HG03432 (cell line): ENCODE measurements around the gene CNOT3.

Source experiments
- ATAC-seq: cut with Tn5 transposase; IDR thresholded peaks from one replicate; pipeline ENCODE4 v1.9.1; 2021; ENCODE audit warnings: mild to moderate bottlenecking, moderate library complexity; ENCODE audit not compliant: unreplicated experiment

CNOT3 gene

DNA sequence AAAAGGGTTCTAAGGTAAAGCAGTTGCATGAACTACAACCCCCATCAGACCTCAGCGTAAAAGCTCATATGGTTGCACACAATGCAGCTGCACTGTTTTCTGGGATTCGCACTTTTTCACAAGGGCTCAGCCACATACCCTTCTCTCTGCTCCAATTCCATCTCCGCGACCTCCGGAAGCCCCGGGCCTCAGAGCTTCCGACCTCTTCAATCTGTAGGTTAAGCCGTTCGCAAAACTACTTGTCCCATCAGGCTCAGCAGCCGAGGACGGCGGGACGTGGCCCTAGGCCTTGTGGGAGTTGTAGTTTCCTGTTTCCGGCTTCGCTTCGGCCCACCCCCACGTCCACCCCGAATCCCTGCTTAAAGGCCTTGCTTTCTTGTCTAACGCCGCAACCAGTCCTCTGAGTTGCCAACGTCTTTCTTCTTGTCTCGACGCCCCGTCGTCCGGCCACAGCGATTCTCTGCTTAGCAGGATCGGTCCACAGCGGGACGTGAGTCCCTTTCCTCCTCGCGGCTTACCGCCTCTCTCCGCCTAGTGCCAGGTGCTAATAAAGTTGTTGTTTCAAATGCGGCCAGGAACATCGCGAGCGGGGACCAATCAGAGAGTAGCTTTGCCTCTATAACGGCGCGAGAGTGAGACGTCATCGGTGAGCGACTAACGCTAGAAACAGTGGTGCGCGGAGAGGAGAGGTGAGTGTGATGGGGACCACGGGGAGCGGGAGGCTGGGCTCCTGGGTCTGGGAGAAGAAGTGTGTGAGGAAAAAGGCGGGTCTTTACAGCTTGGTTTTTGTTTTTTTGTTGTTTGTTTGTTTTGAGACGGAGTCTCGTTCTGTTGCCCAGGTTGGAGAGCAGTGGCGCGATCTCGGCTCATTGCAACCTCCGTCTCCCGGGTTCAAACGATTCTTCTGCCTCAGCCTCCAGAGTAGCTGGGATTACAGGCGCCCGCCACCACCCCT, 22.2 kb upstream of the CNOT3 start, which contains the start of the genes PRPF31 and TFPT:
TSS of gene PRPF31 (plus strand) at position 646 of the 955 bp plus-strand sequence. CDS start 2,525 bp downstream, outside the sequence.
TSS of gene TFPT (minus strand) at position 549 of the 955 bp plus-strand sequence. CDS start at position 161, 388 bp downstream.
- peak; percentile 82 for ATAC-seq

DNA sequence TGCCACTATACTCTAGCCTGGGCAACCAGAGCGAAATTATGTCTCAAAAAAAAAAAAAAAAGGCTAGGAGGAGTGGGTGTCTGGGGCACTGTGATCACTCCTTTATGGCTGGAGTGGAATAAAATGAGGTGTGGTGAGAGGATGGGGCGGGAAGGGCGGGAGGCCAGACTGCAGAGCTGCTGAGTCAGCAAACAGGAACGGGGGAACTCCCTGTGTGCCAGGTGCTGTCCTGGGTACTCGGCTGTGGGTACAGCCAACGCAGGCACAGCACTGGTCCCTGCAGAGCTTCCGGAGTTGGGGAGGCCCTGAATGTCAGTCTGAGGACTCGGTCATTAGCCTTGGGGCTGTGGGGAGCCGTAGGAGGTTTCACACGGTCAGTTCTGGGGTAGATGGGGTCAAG, 16.3 kb upstream of the CNOT3 start:
- ATAC-seq: no peak

DNA sequence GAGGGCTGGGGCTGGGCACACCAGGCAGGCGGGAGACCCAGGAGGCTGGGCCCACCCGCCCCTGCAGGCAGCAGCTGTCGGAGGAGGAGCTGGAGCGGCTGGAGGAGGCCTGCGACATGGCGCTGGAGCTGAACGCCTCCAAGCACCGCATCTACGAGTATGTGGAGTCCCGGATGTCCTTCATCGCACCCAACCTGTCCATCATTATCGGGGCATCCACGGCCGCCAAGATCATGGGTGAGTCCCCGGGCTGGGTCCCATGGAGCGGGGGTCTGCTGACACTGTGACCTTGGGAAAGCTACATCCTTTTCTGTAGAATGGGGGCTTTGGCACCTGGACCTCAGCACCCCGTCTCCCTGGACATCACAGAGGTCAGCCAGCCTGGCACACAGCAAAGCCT, 13.9 kb upstream of the CNOT3 start:
- ATAC-seq: no peak

DNA sequence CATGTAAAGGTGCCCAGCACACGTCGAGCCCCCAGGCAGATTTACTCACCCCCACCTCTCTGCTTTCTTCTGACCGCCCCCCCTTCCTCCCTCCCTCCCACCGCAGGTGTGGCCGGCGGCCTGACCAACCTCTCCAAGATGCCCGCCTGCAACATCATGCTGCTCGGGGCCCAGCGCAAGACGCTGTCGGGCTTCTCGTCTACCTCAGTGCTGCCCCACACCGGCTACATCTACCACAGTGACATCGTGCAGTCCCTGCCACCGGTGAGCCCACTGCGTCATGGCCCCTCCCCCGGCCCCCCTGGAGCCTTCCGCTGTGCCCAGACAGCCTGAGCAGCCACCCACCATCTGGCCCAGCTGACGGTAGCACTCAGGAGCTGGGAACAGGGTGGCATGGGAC, 13.2 kb upstream of the CNOT3 start:
- no peak for ATAC-seq

DNA sequence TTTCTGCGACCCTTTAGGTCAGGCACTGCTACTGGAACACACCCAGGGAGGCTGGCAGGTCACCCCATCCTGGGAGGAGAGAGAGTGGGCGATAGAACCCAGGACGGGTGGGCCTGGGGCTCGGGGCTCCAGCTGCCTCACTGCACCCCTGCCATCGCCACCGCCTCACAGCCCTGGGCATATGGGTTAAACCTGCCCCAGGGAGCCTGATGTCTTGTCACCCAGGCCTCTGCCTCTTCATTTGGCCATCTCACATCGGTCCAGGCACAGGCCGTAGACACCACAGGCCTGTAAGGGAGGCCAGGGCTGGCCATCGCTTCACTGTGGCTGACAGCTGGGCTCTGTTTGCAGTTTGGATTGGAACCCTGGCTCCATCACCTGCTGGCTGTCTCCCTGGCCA, 11.8 kb upstream of the CNOT3 start:
- no peak for ATAC-seq

DNA sequence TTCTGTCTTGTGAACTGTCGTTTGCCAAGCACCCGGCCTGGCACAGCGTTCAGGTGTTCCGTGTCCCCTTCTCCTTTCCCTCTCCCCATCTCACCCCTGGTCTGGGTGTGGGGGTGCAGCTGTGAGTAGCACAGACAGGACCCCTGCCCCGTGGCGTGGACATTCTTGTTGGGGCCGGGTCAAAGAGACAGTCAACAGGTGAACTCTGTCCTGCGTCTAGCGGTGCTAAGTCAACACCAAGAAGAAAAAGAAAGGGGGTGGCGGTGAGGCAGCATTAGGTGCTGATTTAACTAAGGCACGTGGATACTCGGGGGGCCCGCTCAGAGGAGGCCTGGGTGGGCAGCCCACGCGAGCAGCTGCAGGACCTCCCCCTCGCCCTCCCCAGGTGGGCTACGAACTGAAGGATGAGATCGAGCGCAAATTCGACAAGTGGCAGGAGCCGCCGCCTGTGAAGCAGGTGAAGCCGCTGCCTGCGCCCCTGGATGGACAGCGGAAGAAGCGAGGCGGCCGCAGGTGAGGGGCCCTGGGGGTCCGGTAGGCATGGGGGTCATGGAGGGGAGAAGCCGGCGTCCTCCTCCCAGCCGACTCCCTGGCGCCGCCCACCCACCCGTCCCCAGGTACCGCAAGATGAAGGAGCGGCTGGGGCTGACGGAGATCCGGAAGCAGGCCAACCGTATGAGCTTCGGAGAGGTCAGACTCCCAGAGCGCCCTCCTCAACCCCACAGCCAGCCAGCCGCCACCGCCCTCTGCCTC, 9.7 kb upstream of the CNOT3 start:
- ATAC-seq: no peak

DNA sequence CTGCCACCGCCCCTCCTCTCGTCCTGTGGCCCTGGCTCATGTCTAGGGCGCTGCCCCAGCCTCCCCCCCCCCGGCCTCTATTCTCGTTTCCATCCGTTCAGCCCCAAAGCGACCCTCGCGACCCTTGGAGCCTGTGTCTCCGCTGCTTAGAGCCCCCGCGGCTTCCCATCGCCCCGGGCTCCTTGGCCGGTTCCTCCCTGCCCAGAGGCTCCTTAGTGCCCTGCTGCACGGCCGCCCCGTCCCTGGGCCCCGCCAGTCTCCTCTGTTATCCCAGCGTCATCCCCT, 9.2 kb upstream of the CNOT3 start:
- ATAC-seq: no peak

DNA sequence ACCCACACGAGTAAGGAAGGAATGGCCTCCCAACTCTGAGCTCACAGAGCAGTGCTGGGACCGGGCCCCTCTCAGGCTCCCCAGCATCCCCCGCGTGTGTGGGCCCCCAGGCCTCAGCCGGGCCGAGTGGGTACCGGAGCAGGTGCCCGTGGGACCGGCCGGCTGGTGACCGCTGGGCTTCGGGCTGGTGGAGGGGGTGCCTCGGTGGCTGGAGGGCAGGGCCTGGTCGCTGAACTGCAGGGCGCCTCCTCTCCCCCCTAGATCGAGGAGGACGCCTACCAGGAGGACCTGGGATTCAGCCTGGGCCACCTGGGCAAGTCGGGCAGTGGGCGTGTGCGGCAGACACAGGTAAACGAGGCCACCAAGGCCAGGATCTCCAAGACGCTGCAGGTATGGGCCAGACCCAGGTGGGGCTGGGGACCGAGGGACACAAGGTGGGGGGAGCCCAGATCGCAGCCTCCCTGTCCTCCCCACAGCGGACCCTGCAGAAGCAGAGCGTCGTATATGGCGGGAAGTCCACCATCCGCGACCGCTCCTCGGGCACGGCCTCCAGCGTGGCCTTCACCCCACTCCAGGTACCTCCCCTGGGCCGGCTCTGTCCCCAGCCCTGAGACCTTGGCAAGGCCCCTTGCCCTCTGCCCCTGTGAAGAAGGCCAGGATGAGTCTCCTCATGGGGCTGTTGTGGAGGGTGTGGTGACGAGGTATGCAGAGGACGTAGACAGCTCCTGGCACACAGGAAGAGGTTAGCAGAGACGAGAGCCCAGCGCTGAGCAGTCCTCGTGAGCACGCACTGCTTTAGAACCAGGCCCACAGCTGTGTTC, 8.6 kb upstream of the CNOT3 start:
- no peak for ATAC-seq

DNA sequence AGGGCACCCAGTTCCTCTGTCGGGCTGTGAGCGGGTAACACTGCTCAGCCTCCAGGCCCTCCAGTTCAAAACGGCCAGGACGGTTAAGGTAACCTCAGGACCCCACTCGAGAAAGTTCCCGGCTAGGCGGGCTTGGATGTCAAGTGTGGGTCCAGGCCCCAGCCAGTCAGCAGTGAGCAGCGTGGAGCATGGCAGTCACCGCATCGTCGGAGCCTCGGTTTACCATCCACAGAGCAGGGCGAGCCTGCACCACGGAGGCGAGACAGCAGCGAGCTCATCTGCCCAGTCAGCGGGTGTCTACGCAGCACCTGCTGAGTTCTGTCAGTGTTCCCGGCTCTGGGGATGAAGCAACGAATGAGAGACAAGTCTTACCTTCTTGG, 8.0 kb upstream of the CNOT3 start:
- no peak for ATAC-seq

DNA sequence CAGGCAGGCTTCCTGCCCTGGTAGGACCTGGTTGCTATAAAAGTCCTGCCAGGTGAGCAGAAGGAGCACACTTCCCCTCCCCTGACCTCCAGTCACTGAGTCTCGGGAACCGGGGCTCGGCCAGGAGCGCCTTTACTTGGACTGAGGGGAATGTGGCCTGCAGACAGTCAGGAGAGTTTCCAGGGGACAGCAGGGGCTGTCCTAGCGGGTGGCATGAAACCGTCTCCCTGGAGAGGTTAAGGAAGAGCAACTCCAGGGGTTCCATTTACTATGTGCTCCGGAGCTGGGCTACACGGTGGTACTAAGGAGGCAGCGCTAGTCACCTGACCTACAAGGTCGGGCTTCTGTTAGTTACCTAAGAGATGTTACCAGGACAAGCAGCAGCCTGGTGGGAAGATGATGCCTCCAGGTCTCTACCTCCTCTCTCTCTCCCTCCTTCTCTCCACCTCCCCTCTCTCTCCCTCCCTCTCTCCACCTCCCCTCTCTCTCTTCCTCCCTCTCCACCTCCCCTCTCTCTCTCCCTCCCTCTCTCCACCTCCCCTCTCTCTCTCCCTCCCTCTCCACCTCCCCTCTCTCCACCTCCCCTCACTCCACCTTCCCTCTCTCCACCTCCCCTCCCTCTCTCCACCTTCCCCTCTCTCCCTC, 4.1 kb upstream of the CNOT3 start:
- no peak for ATAC-seq

DNA sequence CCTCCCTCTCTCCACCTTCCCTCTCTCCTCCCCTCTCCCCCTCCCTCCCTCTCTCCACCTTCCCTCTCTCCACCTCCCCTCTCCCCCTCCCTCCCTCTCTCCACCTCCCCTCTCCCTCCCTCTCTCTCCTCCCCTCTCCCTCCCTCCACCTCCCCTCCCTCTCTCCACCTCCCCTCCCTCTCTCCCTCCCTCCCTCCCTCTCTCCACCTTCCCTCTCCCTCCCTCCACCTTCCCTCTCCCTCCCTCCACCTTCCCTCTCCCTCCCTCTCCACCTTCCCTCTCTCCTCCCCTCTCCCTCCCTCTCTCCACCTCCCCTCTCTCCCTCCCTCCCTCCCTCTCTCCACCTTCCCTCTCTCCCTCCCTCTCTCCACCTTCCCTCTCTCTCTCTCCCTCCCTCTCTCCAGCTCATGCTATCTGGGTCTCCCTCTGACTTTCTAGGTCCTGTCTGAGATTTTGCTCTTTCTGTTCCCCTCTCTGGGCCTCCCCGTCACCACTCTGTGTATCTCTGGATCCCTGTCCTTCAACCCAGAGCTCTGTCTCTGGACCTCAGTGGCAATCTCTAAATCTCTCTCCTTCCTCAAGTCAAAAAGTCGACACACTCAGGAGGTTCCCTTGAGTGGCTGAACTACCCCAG, 3.5 kb upstream of the CNOT3 start:
- no peak for ATAC-seq

DNA sequence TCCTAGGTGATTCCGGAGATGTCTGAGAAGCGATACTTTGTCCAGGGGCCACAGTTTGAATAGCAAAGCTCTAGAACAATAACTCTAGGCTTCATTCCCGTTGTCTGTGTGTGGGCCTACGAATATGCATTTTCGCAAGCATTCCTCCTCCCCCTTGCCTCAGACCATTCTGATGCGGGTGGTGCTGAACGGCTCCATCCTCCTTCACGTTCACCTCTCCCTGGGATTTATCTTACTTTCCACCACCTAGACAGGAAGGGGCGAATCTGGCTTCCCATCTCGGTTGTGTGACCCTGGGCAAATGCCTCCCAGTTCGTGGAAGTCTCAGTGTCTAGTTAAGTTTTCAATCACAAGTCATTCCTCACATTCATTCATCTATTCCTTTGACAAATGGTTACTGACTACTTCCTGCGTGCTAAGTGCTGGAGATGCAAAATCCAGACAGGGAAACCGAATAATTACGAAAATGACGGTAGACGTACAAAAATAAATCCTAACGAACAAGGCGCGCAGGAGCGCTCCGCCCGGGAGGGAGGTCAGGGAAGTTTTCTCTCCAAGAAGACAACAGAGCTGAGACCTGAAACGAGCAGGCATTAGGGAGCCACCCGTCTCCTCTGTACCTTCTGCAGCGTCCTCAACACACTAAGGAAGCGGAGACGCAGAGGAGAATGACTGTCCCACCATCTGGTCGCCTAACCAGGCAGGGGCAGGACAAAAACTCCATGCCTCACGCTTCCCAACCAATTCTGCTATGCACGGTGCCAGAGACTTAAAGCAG, 1.3 kb upstream of the CNOT3 start:
- no peak for ATAC-seq

DNA sequence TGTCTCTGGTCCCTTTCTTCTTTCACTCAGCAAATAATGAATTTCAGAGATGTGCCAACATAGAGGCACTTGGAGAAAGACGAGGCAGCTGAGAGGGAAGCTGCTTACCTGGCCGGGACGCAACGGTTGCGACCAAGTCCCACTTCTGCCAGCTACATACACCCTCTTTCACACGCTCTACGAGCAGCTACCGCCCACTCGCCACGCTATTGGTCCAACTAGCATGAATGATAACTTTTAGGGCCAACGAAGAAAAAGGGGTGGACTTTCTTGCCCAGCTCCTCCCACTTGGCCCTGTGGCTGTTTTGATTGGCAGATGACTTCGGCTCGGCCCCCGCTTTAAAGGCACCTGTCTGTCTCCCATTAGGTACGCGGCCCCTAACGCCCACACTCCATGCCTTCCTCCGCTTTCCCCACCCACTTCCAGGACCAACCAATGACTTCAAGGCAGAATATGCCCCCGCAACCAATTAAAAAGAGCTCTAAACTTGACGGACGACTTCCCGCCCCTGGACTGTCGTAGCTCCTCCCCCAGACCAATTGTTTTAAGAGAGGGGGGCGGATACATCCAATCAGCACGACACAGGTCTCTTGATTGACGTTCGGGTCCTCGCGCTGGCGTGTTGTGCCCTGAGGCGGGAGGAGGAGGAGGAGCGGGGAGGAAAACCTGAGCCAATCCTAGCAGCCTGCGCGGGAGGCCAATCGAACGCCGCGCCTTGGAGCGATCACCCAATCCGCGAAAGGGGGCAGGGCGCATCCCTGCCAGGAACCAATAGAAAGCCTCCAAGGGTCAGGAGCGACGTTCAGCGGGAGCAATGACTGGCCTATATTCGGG, 481 bp upstream of the CNOT3 start:
- peak; percentile 83 for ATAC-seq

DNA sequence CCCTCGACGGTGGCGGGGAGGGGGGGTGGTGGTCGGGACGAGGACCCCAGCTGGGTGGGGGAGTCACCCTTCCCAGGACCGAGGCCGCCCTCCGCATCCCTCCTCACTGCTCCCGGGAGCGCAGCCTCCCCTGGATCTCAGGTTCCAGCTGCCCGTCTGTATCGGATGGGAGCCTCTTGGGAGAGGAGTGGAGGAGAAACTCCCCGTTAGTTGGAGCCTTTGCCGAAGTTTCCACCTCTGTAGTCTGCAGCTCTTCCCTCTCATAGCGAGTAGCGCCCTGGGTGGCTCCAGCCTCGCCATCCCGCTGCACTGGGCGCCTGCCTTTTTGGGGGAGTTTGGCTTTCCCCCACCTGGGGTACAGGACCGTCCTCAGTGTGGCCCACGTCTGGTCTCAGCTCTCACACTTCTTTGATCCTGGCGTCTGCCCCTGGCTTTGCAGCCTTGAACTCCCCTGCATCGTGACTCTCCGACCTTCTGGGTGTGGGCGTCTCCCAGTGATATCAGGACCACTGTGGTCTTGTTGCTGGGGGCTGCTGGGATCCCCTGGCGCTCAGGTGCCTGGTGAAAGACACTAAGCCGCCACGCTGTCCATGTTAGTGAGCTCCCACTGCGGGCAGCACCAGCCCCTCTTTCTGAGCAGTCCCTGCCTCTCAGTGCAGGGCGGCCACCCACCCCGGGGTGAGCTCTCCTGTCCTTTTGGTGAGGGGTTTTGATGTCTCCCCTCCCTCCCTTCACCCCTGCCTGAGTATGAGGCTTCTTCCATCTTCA, 1.1 kb downstream of the CNOT3 start:
- ATAC-seq: no peak

DNA sequence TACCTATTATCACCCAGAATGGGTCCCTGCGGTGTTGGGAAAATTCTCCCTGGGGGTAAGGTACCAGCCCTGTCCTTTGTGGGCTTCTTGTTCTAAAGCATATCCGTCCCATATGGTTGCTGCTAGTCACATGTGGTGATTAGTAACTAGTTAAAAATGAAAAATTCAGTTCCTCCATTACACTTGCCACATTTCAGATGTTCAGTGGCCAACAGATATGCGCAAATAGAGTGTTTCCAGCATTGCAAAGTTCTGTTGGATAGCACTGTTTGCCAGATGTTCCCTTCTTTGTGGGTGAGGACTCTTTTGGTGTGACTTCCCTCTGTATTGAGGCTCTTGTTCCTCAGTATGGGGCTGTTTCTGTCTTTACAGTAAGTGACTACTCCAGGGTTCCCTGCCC, 3.8 kb downstream of the CNOT3 start:
- ATAC-seq: no peak

DNA sequence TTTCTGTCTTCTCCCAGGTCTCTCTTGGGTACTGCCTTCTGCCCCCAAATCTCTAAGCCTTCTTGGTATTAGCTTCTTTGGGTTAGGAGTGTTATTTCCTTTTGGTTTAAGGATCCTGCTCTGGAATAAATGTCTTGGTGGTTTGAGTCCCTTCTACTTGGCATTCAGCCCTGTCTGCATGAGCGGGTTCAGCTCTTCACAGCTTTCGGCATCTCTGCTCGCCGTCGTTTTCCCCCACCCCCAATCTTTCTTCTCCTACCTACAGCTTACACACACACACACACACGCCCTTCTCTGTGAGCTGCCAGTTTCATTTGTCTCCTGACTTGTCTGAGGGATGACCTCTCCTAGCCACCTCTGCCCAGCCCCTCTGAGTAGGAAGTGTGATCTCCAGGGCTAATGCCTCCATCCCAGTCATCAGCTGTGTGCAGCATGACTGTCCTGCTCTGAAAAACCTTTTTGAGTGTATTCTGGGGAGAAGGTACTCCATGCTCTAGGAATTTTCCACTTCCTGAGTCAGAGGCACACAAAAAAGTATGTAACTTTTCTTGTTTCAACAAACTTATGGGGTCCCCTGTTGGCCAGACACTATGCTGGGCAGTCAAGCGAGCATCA, 4.7 kb downstream of the CNOT3 start:
- ATAC-seq: no peak

DNA sequence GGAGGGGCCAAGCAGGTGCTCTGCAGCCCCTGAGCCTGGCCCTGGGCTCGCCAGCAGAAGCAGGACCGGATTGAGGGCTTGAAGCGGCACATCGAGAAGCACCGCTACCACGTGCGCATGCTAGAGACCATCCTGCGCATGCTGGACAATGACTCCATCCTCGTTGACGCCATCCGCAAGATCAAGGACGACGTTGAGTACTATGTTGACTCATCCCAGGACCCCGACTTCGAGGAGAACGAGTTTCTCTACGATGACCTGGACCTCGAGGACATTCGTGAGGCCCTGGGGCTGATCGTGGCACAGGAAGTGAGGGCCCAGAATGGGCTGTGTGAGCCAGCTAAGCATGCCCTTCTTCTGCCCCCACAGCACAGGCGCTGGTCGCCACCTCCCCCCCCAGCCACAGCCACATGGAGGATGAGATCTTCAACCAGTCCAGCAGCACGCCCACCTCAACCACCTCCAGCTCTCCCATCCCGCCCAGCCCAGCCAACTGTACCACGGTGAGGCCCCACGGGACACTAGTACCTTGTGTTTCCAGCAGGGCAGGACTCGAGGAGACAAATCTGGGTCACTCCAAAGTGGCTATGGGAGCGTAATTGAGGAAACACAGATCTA, 8.1 kb downstream of the CNOT3 start:
- no peak for ATAC-seq
